GM12878 (cell line): ENCODE data around the gene ANO3. TPM values are rescaled to one million over a fixed set of nuclear protein-coding genes. Genes with fewer than 3 reads are reported as not detected.

Source experiments
- ATAC-seq: fragments of 200-7000 bp; cut with Tn5 transposase; 3 replicates; pipeline ENCODE4 v1.9.1; 2020; ENCODE audit warnings: mild to moderate bottlenecking, moderate library complexity
- BruUV-seq: library from RNA; stranded (reverse); fragments of 400-500 nt; replicated peaks from 2 replicates; lab custom pipeline; 2021; lab: Mats Ljungman, UMichigan
- CTCF ChIA-PET: fragments of 300-600 bp; sonication (Branson Sonifier 250); formaldehyde crosslinking; extraction: SDS; loops from one replicate; lab custom pipeline; 2021; ENCODE audit warnings: inconsistent platforms; lab: Yijun Ruan, JAX
- POLR2A ChIA-PET: fragments of 350-600 bp; formaldehyde crosslinking; extraction: SDS; loops from one replicate; lab custom pipeline; 2021; ENCODE audit warnings: inconsistent platforms; lab: Charles Lee
- RAD21 ChIA-PET: fragments of 300-600 bp; sonication (Branson Sonifier 250); formaldehyde crosslinking; loops from one replicate; lab custom pipeline; 2023; ENCODE audit warnings: antibody characterized with exemption; ENCODE audit not compliant: unreplicated experiment; lab: Charles Lee
- SMC1A ChIA-PET: fragments of 300-600 bp; sonication (Branson Sonifier 250); formaldehyde crosslinking; loops from one replicate; lab custom pipeline; 2023; ENCODE audit not compliant: unreplicated experiment, uncharacterized antibody; lab: Charles Lee
- DNase-seq: peaks from one replicate; pipeline ENCODE4 v3.0.0-alpha.2; 2011; ENCODE audit warnings: low read depth, low spot score
- FAIRE-seq: peaks from 3 replicates; lab custom pipeline; 2011; peaks lifted over from hg19 to GRCh38; lab: Jason Lieb, UNC
- H2AFZ ChIP-seq: 2 replicates; pipeline ENCODE4 v1.6.0; 2011; ENCODE audit warnings: low read depth, low read length, control low read depth; ENCODE audit not compliant: control insufficient read depth
- H3K27ac ChIP-seq: 2 replicates; pipeline ENCODE4 v1.5.1; 2011; ENCODE audit warnings: control low read depth; ENCODE audit not compliant: control insufficient read depth, insufficient read depth
- H3K27me3 ChIP-seq, 2 experiments: replicated peaks in 1 of 2; 2 replicates each; pipeline versions ENCODE4 v1.6.0 to v1.6.1; 2011; ENCODE audit warnings: low read length in 1 of 2; ENCODE audit not compliant: control insufficient read depth in 2 of 2, insufficient read depth in 2 of 2
- H3K36me3 ChIP-seq, 2 experiments: 2 replicates each; pipeline ENCODE4 v1.5.1; 2011; ENCODE audit warnings: low read length in 1 of 2; ENCODE audit not compliant: control insufficient read depth in 2 of 2, insufficient read depth in 2 of 2
- H3K4me1 ChIP-seq: 2 replicates; pipeline ENCODE4 v1.6.1; 2011; ENCODE audit warnings: mild to moderate bottlenecking, low read length, moderate library complexity, mixed read lengths; ENCODE audit not compliant: control insufficient read depth, insufficient read depth
- H3K4me2 ChIP-seq: 2 replicates; pipeline ENCODE4 v1.6.0; 2011; ENCODE audit warnings: control low read depth; ENCODE audit not compliant: control insufficient read depth, insufficient read depth
- H3K4me3 ChIP-seq: fragments of 200-600 bp; sonication (generic); 2 replicates; pipeline ENCODE4 v1.5.1; 2016
- H3K79me2 ChIP-seq: 2 replicates; pipeline ENCODE4 v1.6.0; 2011; ENCODE audit warnings: low read length; ENCODE audit not compliant: control insufficient read depth, insufficient read depth
- H3K9ac ChIP-seq: 2 replicates; pipeline ENCODE4 v1.8.0; 2011; ENCODE audit warnings: low read length, control low read depth, mixed read lengths; ENCODE audit not compliant: control insufficient read depth, insufficient read depth
- H3K9me3 ChIP-seq: replicated peaks from 3 replicates; pipeline ENCODE4 v1.5.1; 2011; ENCODE audit warnings: mild to moderate bottlenecking, low read length; ENCODE audit not compliant: control insufficient read depth, insufficient read depth
- H4K20me1 ChIP-seq: 2 replicates; pipeline ENCODE4 v1.6.0; 2011; ENCODE audit not compliant: control insufficient read depth, insufficient read depth
- CBFB ChIP-seq: IDR thresholded peaks from 2 replicates; pipeline ENCODE4 v1.6.1; 2016; ENCODE audit warnings: antibody characterized with exemption, low read depth
- CBX3 ChIP-seq: fragments of 200-600 bp; sonication (generic); IDR thresholded peaks from 2 replicates; pipeline ENCODE4 v1.6.1; 2016; ENCODE audit warnings: low read depth, borderline replicate concordance
- CEBPB ChIP-seq, 2 experiments: fragments of 150-350 bp in 1 of 2; IDR thresholded peaks; 2 replicates each; pipeline ENCODE4 v1.6.1; 2012 to 2014; ENCODE audit warnings: low read depth in 2 of 2, low read length in 2 of 2, borderline replicate concordance in 1 of 2, inconsistent platforms in 1 of 2
- E2F8 ChIP-seq: fragments of 450-650 bp; IDR thresholded peaks from 2 replicates; pipeline ENCODE4 v1.6.1; 2018; ENCODE audit warnings: mild to moderate bottlenecking, low read depth, moderate library complexity; ENCODE audit not compliant: partially characterized antibody
- ETV6 ChIP-seq, 2 experiments: fragments of 450-650 bp in 1 of 2; IDR thresholded peaks in 1 of 2; conservative IDR thresholded peaks in 1 of 2; 2 replicates each; pipeline ENCODE4 v1.6.1; 2014; ENCODE audit warnings: antibody characterized with exemption in 1 of 2, borderline replicate concordance in 1 of 2, low read depth in 1 of 2, mild to moderate bottlenecking in 1 of 2, moderate library complexity in 1 of 2
- NBN ChIP-seq: fragments of 450-650 bp; IDR thresholded peaks from 2 replicates; pipeline ENCODE4 v1.6.1; 2016
- NR2C1 ChIP-seq: fragments of 450-650 bp; IDR thresholded peaks from 2 replicates; pipeline ENCODE4 v1.6.1; 2017; ENCODE audit warnings: antibody characterized with exemption, mild to moderate bottlenecking, moderate library complexity
- POLR2A ChIP-seq: IDR thresholded peaks from 2 replicates; pipeline ENCODE4 v1.6.1; 2011; ENCODE audit warnings: low read depth, mild to moderate bottlenecking, low read length
- SIN3A ChIP-seq: IDR thresholded peaks from 2 replicates; pipeline ENCODE4 v1.6.1; 2012; ENCODE audit warnings: low read depth, low read length, improper control_type of control experiment
- SRF ChIP-seq, 2 experiments: IDR thresholded peaks; 2 replicates each; pipeline ENCODE4 v1.6.1; 2011; ENCODE audit warnings: low read depth in 2 of 2, low read length in 2 of 2, mild to moderate bottlenecking in 1 of 2, moderate library complexity in 1 of 2
- WGBS: methylation state at CpG from one replicate; pipeline ENCODE4 v1.1.6; 2016; ENCODE audit warnings: low lambda C conversion rate; ENCODE audit not compliant: insufficient replicate concordance, insufficient coverage; ENCODE audit errors: missing lambda C conversion rate; 5-methylcytosine and 5-hydroxymethylcytosine counted together
- in situ Hi-C: fragments of 300-500 bp; cut with MboI; formaldehyde crosslinking; loops from 9 replicates; pipeline ENCODE4 v1.14.3; 2018; ENCODE audit warnings: mixed read lengths
- intact Hi-C: fragments of 100-400 bp; cut with micrococcal nuclease; formaldehyde crosslinking; loops from one replicate; pipeline ENCODE4 v1.14.2; 2022; ENCODE audit not compliant: unreplicated experiment
- polyA plus RNA-seq, 11 experiments: library from polyadenylated mRNA; depleted of rRNA in 4 of 11; unstranded in 6 of 11; stranded (reverse) in 5 of 11; fragments of >200 nt; fragmentation: Nextera tagmentation in 4 of 11; fragmentation: Illumina TruSeq in 1 of 11; extraction: Ambion mirVana in 4 of 11; extraction: Trizol in 1 of 11; gene quantifications; 1 replicate in 1 of 11; 2 replicates in 10 of 11; pipeline versions ENCODE4 v1.2.1 to v1.2.3, GENCODE V29; 2011 to 2016; ENCODE audit warnings: inconsistent platforms in 2 of 11, missing spikeins in 2 of 11, low read depth in 1 of 11
- total RNA-seq, 4 experiments: library from RNA; depleted of rRNA in 3 of 4; stranded (reverse); fragments of >200 nt in 3 of 4; fragmentation: Illumina TruSeq in 1 of 4; extraction: Trizol in 1 of 4; gene quantifications; 2 replicates each; pipeline versions ENCODE4 v1.2.1 to v1.2.3, GENCODE V29; 2013 to 2021

The ANO3 gene
- total and polyA plus RNA-seq, 10 of the 15 experiments (the other 5 are each of a cell fraction or from before 2014, with no cell fraction given) = 0.13 to 5.9 (median 0.44) TPM

- Histone ChIP-seq H3K27me3 (no peaks in the 10 kb centered on the region), H3K79me2 (no peaks in the 10 kb centered on the region), H4K20me1 (no peaks in the 10 kb centered on the region), H3K27ac (no peak overlapping the region), H3K36me3 (no peaks in the 10 kb centered on the region), H3K4me3 (no peak overlapping the region), H2AFZ (no peak overlapping the region), H3K4me2 (no peak overlapping the region), H3K4me1 (no peaks in the 10 kb centered on the region), H3K9ac (no peak overlapping the region), H3K9me3 (no peaks in the 10 kb centered on the region)
- ChIA-PET SMC1A (interaction anchor here (1.1 kb wide), 2 partner anchors 13 to 24 kb away, joined by 3 read pairs; no protein-coding TSS in a partner anchor), RAD21 (no interaction called here), CTCF (interaction anchor here (0.8 to 1.5 kb wide), 2 partner anchors 17 to 379 kb away, joined by 3 read pairs; no protein-coding TSS in a partner anchor), POLR2A (no interaction called here)
- BruUV-seq = no TSS peak
- intact Hi-C loops (no loop called here), in situ Hi-C loops (no loop called here)
- WGBS = 53% methylated on average over 1 of the region's 1 CpG
- TF ChIP-seq E2F8 (no peak), ETV6 (conservative IDR thresholded peaks at IDR 0.05 in 1 of 2, IDR thresholded peaks at IDR 0.05 in 1 of 2; ENCODE audit: borderline replicate concordance in 1 of 2, low read depth in 1 of 2) (no peak), POLR2A (no peak), NBN (no peak), CBFB (no peak), SIN3A (no peak), SRF (IDR thresholded peaks at IDR 0.05; ENCODE audit: low read depth in 2 of 2, low read length in 2 of 2) (no peak), NR2C1 (no peak), CBX3 (no peak), CEBPB (IDR thresholded peaks at IDR 0.05; ENCODE audit: borderline replicate concordance in 1 of 2, low read depth in 2 of 2, low read length in 2 of 2) (no peak)
- DNase-seq = no peak
- no peak for FAIRE-seq
- ATAC-seq = no peak
Observed at GRCh38 chr11:26665946-26666345, 334.0 kb downstream of the ANO3 start.
